ENCODE results near the gene WFIKKN2. TPM values are rescaled to one million over a fixed set of nuclear protein-coding genes. Genes with fewer than 3 reads are reported as not detected.

Gene WFIKKN2
- total and polyA plus RNA-seq, 10 of the 15 experiments (the other 5 are each of a cell fraction or from before 2014, with no cell fraction given) = 0.06 TPM; not detected in 9

GRCh38 chr17:50866261-50866949 is 31.0 kb downstream of the WFIKKN2 start, which contains the start of gene TOB1 (continued):
- TF ChIP-seq E2F4 (IDR thresholded peaks at IDR 0.05; ENCODE audit: low read depth, low read length) = no peak; the same call in none of the 2 replicates
- TF ChIP-seq E4F1 (IDR thresholded peaks at IDR 0.05; ENCODE audit: borderline replicate concordance, partially characterized antibody) = peak; percentile 24
- peak; percentile 94 for TF ChIP-seq ZNF687 (IDR thresholded peaks at IDR 0.05)
- no peak for TF ChIP-seq CBX3 (IDR thresholded peaks at IDR 0.05; ENCODE audit: borderline replicate concordance, low read depth)
- TF ChIP-seq ZBTB11 (CRISPR knock-in tag; IDR thresholded peaks at IDR 0.05) = no peak
- no peak for TF ChIP-seq ZNF207 (IDR thresholded peaks at IDR 0.05; ENCODE audit: borderline replicate concordance)
- peak; percentile 83 for TF ChIP-seq CREM (IDR thresholded peaks at IDR 0.05; ENCODE audit: low read depth)
- TF ChIP-seq TCF12 (IDR thresholded peaks at IDR 0.05; ENCODE audit: low read depth, low read length) = peak; percentile 87; the same call in 1 of the 2 replicates
- no peak for TF ChIP-seq CHD4 (IDR thresholded peaks at IDR 0.05)
- no peak for TF ChIP-seq SUZ12 (IDR thresholded peaks at IDR 0.05; ENCODE audit: unreplicated experiment)
- peak; percentile 13 for TF ChIP-seq SP1 (IDR thresholded peaks at IDR 0.05; ENCODE audit: low read depth, low read length)
- no peak for TF ChIP-seq SREBF1 (IDR thresholded peaks at IDR 0.05; ENCODE audit: low read length)
- TF ChIP-seq SMC3 (IDR thresholded peaks at IDR 0.05; ENCODE audit: borderline replicate concordance, low read length) = no peak
- TF ChIP-seq CBX5 (IDR thresholded peaks at IDR 0.05; ENCODE audit: low read depth) = peak; percentile 87; the same call in 1 of the 2 replicates
- TF ChIP-seq GABPA (IDR thresholded peaks at IDR 0.05; ENCODE audit: low read depth) = no peak
- TF ChIP-seq MEF2A (IDR thresholded peaks at IDR 0.05; ENCODE audit: insufficient read depth, low read depth, low read length) = 0 out of 2 replicates have a peak, but pooled peaks have one; percentile 31

Data from GM12878 (cell line).